GM18867 (cell line): ENCODE measurements around the gene CD93.

Source experiments
- ATAC-seq: cut with Tn5 transposase; IDR thresholded peaks from one replicate; pipeline ENCODE4 v1.9.1; 2021; ENCODE audit warnings: mild to moderate bottlenecking, moderate library complexity; ENCODE audit not compliant: unreplicated experiment

Gene CD93

GRCh38 chr20:23039136-23039875, 46.8 kb downstream of the CD93 start:
- ATAC-seq, result no peak

DNA sequence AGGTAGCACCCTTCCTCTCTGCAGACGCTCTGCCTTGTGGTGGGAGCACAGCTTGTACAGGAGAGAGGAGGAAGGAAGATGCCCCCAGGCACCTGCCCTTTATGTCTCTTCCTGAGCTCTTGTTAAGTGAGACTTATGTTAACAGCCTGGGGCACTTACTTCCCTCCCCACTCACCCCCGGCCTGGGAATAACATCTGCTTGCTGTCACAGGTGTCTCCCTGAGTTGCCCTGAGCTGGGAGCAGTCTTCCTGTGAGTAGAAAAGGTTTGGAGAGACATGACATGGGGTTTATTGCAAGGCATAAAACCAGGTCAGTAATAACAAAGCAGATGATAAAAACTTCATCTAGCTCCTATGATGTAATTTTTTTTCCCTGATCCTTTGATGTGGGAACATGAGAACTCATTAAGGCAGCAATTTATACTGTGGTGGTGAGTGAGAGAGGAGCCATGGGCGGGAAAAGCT, 49.1 kb downstream of the CD93 start:
- ATAC-seq, result no peak

GRCh38 chr20:23036371-23036770, 49.8 kb downstream of the CD93 start:
- no peak for ATAC-seq

- ATAC-seq, result no peak
These were observed 50.4 kb downstream of the CD93 start for GRCh38 chr20:23035731-23036130.

DNA sequence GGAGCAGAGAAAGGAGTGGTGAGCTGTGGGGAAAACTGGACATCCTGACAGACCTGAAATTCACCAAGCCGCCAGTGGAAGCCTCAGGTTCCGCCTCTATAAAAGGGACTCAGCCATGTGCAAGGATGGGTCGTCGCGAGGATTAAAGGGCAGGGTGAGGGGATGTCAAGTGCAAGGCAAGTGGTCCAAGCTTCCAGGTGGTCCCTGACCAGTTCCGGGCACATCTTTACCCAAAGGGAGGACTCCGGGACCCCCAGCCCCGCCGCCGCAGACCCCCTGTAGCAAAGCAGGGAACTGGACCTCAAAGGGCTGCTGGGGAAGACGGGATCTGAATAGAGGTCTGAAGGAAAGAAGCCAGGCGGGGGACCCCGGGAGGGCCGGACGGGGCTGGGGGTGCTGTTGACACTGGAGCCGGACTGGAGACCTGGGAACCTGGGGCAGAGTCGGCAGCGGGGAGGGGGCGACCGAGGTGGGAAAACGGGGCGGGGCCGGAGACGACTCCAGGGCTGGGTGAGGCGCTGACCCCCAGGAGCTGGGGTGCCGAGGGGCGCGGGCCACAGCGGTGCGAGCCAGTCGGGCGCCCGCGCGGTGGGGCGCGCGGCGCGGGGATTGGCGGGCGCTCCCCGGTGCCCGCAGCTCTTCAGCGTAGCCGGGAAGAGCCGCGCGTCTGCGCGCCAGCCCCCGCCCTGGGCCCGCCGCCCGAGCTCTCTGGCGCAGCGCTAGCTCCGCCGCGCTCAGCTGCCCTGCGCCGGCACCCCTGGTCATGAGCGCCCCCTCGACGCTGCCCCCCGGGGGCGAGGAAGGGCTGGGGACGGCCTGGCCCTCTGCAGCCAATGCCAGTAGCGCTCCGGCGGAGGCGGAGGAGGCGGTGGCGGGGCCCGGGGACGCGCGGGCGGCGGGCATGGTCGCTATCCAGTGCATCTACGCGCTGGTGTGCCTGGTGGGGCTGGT, 51.1 kb downstream of the CD93 start, which contains the start of gene SSTR4:
Gene SSTR4, plus strand, starts transcription at position 592 of the 951 bp plus-strand sequence. Its CDS starts 172 bp downstream, at position 764.
- ATAC-seq, result no peak

GRCh38 chr20:23033918-23034317, 52.2 kb downstream of the CD93 start:
- ATAC-seq, result no peak

DNA sequence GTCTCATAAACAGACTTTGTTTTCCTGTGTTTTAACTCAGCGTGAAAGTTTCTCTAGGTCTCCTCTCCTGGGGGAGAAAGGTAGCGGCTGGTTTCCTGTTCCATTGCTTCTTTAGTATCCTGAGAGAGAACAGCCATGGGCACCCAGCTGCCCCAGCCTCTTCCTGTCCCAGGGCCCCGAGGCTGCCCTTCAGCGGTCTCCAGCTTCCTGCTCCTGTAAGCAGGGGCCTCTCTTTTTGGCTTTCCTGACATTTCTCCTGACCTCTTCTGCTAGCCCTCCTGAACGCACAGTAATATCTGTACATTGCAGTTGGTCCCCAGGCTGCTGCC, 53.4 kb downstream of the CD93 start:
- no peak for ATAC-seq

- ATAC-seq, result no peak
These were observed 53.9 kb downstream of the CD93 start for GRCh38 chr20:23032056-23032749.

DNA sequence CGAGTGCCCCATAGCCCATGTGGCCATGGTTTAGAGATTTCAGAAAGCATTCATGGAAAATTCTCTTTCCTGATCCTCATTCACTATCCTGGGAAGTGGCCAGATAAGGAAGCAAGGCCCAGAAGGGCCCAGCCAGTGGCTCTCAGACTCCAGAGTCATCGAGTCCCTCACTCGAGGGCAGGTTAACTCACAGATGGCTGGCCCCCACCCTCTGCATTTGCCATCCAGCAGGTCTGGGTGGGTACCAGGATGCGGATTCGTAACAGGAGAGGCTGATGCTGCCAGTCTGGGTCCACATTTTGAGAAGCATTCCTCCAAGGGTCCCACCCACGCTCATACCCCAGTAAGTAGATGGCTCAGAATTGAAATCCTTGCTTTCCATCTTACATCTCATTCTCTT, 54.8 kb downstream of the CD93 start:
- ATAC-seq, result no peak
